HEK293T (cell line): ENCODE data around the gene LILRB3.

Source experiments
- ARNT ChIP-seq: fragments of 450-650 bp; IDR thresholded peaks from 2 replicates; pipeline ENCODE4 v1.6.1; 2017; ENCODE audit warnings: mild to moderate bottlenecking
- BHLHE40 ChIP-seq: fragments of 450-650 bp; IDR thresholded peaks from 2 replicates; pipeline ENCODE4 v1.6.1; 2016; ENCODE audit warnings: mild to moderate bottlenecking, moderate library complexity, borderline replicate concordance
- ELF4 ChIP-seq: fragments of 450-650 bp; IDR thresholded peaks from 2 replicates; pipeline ENCODE4 v1.6.1; 2017; ENCODE audit warnings: antibody characterized with exemption
- PKNOX1 ChIP-seq: fragments of 450-650 bp; IDR thresholded peaks from 2 replicates; pipeline ENCODE4 v1.6.1; 2016

- no peak for TF ChIP-seq ELF4
- no peak for TF ChIP-seq BHLHE40
- no peak for TF ChIP-seq PKNOX1
- no peak for TF ChIP-seq ARNT
These were observed 19.6 kb downstream of the LILRB3 start for GRCh38 chr19:54203151-54203611.
